Measurements from ENCODE around the gene C16orf87. TPM values are rescaled to one million over a fixed set of nuclear protein-coding genes. Genes with fewer than 3 reads are reported as not detected.

The C16orf87 gene
- total and polyA plus RNA-seq, 9 of the 15 experiments (the other 6 are each of a cell fraction or from before 2014, with no cell fraction given): 7.8 to 16.7 (median 10.5) TPM

GRCh38 chr16:46830417-46830901, 521 bp downstream of the C16orf87 start (continued):
- TF ChIP-seq NR1H2 (CRISPR knock-in tag; IDR thresholded peaks at IDR 0.05) (no peak), ZNF589 (CRISPR knock-in tag; IDR thresholded peaks at IDR 0.05; ENCODE audit: low read depth) (no peak), ZNF184 (CRISPR knock-in tag; IDR thresholded peaks at IDR 0.05) (no peak), ATF6 (CRISPR knock-in tag; IDR thresholded peaks at IDR 0.05) (no peak), LEF1 (IDR thresholded peaks at IDR 0.05) (no peak), CBFA2T2 (conservative IDR thresholded peaks at IDR 0.05) (no peak), KLF16 (IDR thresholded peaks at IDR 0.05) (no peak), ZNF592 (IDR thresholded peaks at IDR 0.05) (no peak), SUPT5H (IDR thresholded peaks at IDR 0.05) (no peak), NBN (IDR thresholded peaks at IDR 0.05; ENCODE audit: low read depth) (no peak; the same call in 1 of the 2 replicates), PCBP2 (IDR thresholded peaks at IDR 0.05; ENCODE audit: low read depth, low read length, poor library complexity, severe bottlenecking) (no peak), ZHX1 (conservative IDR thresholded peaks at IDR 0.05; ENCODE audit: low read length) (no peak)
- TF ChIP-seq, protein P1, sequence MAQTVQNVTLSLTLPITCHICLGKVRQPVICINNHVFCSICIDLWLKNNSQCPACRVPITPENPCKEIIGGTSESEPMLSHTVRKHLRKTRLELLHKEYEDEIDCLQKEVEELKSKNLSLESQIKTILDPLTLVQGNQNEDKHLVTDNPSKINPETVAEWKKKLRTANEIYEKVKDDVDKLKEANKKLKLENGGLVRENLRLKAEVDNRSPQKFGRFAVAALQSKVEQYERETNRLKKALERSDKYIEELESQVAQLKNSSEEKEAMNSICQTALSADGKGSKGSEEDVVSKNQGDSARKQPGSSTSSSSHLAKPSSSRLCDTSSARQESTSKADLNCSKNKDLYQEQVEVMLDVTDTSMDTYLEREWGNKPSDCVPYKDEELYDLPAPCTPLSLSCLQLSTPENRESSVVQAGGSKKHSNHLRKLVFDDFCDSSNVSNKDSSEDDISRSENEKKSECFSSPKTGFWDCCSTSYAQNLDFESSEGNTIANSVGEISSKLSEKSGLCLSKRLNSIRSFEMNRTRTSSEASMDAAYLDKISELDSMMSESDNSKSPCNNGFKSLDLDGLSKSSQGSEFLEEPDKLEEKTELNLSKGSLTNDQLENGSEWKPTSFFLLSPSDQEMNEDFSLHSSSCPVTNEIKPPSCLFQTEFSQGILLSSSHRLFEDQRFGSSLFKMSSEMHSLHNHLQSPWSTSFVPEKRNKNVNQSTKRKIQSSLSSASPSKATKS (CRISPR knock-in tag; IDR thresholded peaks at IDR 0.05): no peak
- TF ChIP-seq, protein P2, sequence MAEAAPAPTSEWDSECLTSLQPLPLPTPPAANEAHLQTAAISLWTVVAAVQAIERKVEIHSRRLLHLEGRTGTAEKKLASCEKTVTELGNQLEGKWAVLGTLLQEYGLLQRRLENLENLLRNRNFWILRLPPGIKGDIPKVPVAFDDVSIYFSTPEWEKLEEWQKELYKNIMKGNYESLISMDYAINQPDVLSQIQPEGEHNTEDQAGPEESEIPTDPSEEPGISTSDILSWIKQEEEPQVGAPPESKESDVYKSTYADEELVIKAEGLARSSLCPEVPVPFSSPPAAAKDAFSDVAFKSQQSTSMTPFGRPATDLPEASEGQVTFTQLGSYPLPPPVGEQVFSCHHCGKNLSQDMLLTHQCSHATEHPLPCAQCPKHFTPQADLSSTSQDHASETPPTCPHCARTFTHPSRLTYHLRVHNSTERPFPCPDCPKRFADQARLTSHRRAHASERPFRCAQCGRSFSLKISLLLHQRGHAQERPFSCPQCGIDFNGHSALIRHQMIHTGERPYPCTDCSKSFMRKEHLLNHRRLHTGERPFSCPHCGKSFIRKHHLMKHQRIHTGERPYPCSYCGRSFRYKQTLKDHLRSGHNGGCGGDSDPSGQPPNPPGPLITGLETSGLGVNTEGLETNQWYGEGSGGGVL (CRISPR knock-in tag; IDR thresholded peaks at IDR 0.05): no peak
